SK-N-SH (cell line): ENCODE results near the gene VOPP1. TPM values are rescaled to one million over a fixed set of nuclear protein-coding genes. Genes with fewer than 3 reads are reported as not detected.
A peak's percentile ranks its signal among the peaks of the same experiment; 100 is the strongest.

Source experiments
- CTCF ChIA-PET: fragments of 300-600, 350-600 bp; formaldehyde crosslinking; extraction: SDS; loops from one replicate; lab custom pipeline; 2021; lab: Yijun Ruan, JAX
- POLR2A ChIA-PET: fragments of 350-600 bp; sonication (Branson Sonifier 250); formaldehyde crosslinking; extraction: SDS; loops from one replicate; lab custom pipeline; 2020; ENCODE audit warnings: antibody characterized with exemption, inconsistent platforms; lab: Yijun Ruan, JAX
- DNase-seq: peaks from one replicate; pipeline ENCODE4 v3.0.0; 2012
- H2AFZ ChIP-seq: fragments of 200-600 bp; sonication (generic); 2 replicates; pipeline ENCODE4 v1.8.1; 2016; ENCODE audit warnings: antibody characterized with exemption, mild to moderate bottlenecking, low read depth
- H3F3A ChIP-seq: fragments of 200-600 bp; sonication (generic); replicated peaks from 2 replicates; pipeline ENCODE3; 2016; ENCODE audit warnings: antibody characterized with exemption, mild to moderate bottlenecking; ENCODE audit not compliant: insufficient read depth
- H3K27ac ChIP-seq, 2 experiments: fragments of 200-500 bp in 1 of 2; fragments of 200-600 bp in 1 of 2; sonication (Bioruptor generic) in 1 of 2; sonication (generic), shearing (Covaris generic) in 1 of 2; 2 replicates each; pipeline versions ENCODE4 v1.5.1 to v1.6.1; 2014 to 2016; ENCODE audit warnings: low read depth in 2 of 2, inconsistent platforms in 1 of 2, low read length in 1 of 2, mild to moderate bottlenecking in 1 of 2, mixed read lengths in 1 of 2
- H3K27me3 ChIP-seq: fragments of 200-600 bp; sonication (generic), shearing (Covaris generic); 2 replicates; pipeline ENCODE4 v1.6.1; 2016; ENCODE audit warnings: mixed run types; ENCODE audit not compliant: insufficient read depth
- H3K36me3 ChIP-seq, 2 experiments: fragments of 200-500 bp in 1 of 2; fragments of 200-600 bp in 1 of 2; sonication (Bioruptor generic) in 1 of 2; sonication (generic) in 1 of 2; replicated peaks in 1 of 2; 2 replicates each; pipeline versions ENCODE3 to v1.5.1; 2014 to 2016; ENCODE audit warnings: low read length in 1 of 2, mild to moderate bottlenecking in 1 of 2; ENCODE audit not compliant: insufficient read depth in 2 of 2, control insufficient read depth in 1 of 2
- H3K4me1 ChIP-seq, 2 experiments: fragments of 200-500 bp in 1 of 2; fragments of 200-600 bp in 1 of 2; sonication (Bioruptor generic) in 1 of 2; sonication (generic), shearing (Covaris generic) in 1 of 2; 2 replicates each; pipeline versions ENCODE4 v1.5.1 to v1.6.1; 2014 to 2016; ENCODE audit warnings: low read depth in 1 of 2, low read length in 1 of 2, mixed run types in 1 of 2; ENCODE audit not compliant: insufficient read depth in 2 of 2, control insufficient read depth in 1 of 2
- H3K4me2 ChIP-seq: fragments of 200-600 bp; sonication (generic), shearing (Covaris generic); 2 replicates; pipeline ENCODE4 v1.6.1; 2017; ENCODE audit warnings: mixed run types
- H3K4me3 ChIP-seq, 2 experiments: fragments of 200-500 bp in 1 of 2; fragments of 200-600 bp in 1 of 2; sonication (Bioruptor generic) in 1 of 2; sonication (generic), shearing (Covaris generic) in 1 of 2; 2 replicates each; pipeline versions ENCODE4 v1.5.1 to v1.8.1; 2014 to 2016; ENCODE audit warnings: low read depth in 2 of 2, inconsistent platforms in 1 of 2, low read length in 1 of 2, mild to moderate bottlenecking in 1 of 2, mixed read lengths in 1 of 2, moderate library complexity in 1 of 2
- H3K79me2 ChIP-seq: fragments of 200-600 bp; sonication (generic); 2 replicates; pipeline ENCODE4 v1.8.1; 2017; ENCODE audit warnings: mild to moderate bottlenecking; ENCODE audit not compliant: insufficient read depth
- H3K9ac ChIP-seq: fragments of 200-600 bp; sonication (generic); 2 replicates; pipeline ENCODE4 v1.6.1; 2017; ENCODE audit warnings: mixed run types
- H3K9me2 ChIP-seq: fragments of 200-600 bp; sonication (generic); 2 replicates; pipeline ENCODE4 v1.6.1; 2017; ENCODE audit warnings: mixed run types
- H3K9me3 ChIP-seq: fragments of 200-600 bp; sonication (generic); 2 replicates; pipeline ENCODE4 v1.6.1; 2017; ENCODE audit warnings: mixed run types, mild to moderate bottlenecking, moderate library complexity
- H4K20me1 ChIP-seq: fragments of 200-600 bp; sonication (generic); 2 replicates; pipeline ENCODE4 v1.6.1; 2017; ENCODE audit warnings: mild to moderate bottlenecking, mixed run types; ENCODE audit not compliant: insufficient read depth
- CHD2 ChIP-seq: fragments of 150-350 bp; IDR thresholded peaks from 2 replicates; pipeline ENCODE4 v1.6.1; 2018; ENCODE audit warnings: low read length; ENCODE audit not compliant: partially characterized antibody
- CTCF ChIP-seq: fragments of 200-600 bp; sonication (generic); IDR thresholded peaks from 2 replicates; pipeline ENCODE4 v1.6.1; 2017; ENCODE audit warnings: antibody characterized with exemption, mild to moderate bottlenecking, moderate library complexity
- ELF1 ChIP-seq: IDR thresholded peaks from 2 replicates; pipeline ENCODE4 v1.4.0; 2012
- EZH2phosphoT487 ChIP-seq: fragments of 200-600 bp; sonication (generic); IDR thresholded peaks from 2 replicates; pipeline ENCODE4 v1.6.1; 2017; ENCODE audit warnings: low read depth, mixed run types, mild to moderate bottlenecking, antibody characterized with exemption, moderate library complexity, borderline replicate concordance
- IRF3 ChIP-seq: fragments of 150-350 bp; IDR thresholded peaks from 2 replicates; pipeline ENCODE4 v1.6.1; 2016; ENCODE audit warnings: mild to moderate bottlenecking, low read depth, low read length
- JUND ChIP-seq: IDR thresholded peaks from 2 replicates; pipeline ENCODE4 v1.4.0; 2012
- MXI1 ChIP-seq: IDR thresholded peaks from 2 replicates; pipeline ENCODE4 v1.6.1; 2012; ENCODE audit warnings: mild to moderate bottlenecking, low read depth, low read length, improper control_type of control experiment
- RAD21 ChIP-seq: IDR thresholded peaks from 2 replicates; pipeline ENCODE4 v1.6.1; 2012; ENCODE audit warnings: mild to moderate bottlenecking, low read length
- RCOR1 ChIP-seq: fragments of 150-350 bp; IDR thresholded peaks from 2 replicates; pipeline ENCODE4 v1.6.1; 2017; ENCODE audit warnings: antibody characterized with exemption, low read length
- RFX5 ChIP-seq: IDR thresholded peaks from 2 replicates; pipeline ENCODE4 v1.6.1; 2012; ENCODE audit warnings: mild to moderate bottlenecking, improper control_type of control experiment, low read length
- RXRA ChIP-seq: IDR thresholded peaks from 2 replicates; pipeline ENCODE4 v1.4.0; 2012; ENCODE audit warnings: low read depth, mild to moderate bottlenecking, borderline replicate concordance
- SIN3A ChIP-seq: IDR thresholded peaks from 2 replicates; pipeline ENCODE4 v1.6.1; 2012; ENCODE audit warnings: low read depth, mild to moderate bottlenecking, low read length, moderate library complexity, borderline replicate concordance
- TAF1 ChIP-seq: IDR thresholded peaks from 2 replicates; pipeline ENCODE4 v1.6.1; 2012; ENCODE audit warnings: low read depth, mild to moderate bottlenecking, low read length, moderate library complexity, borderline replicate concordance
- USF2 ChIP-seq: fragments of 150-350 bp; IDR thresholded peaks from 2 replicates; pipeline ENCODE4 v1.6.1; 2017; ENCODE audit warnings: antibody characterized with exemption, low read length, low read depth, borderline replicate concordance
- YY1 ChIP-seq: IDR thresholded peaks from 2 replicates; pipeline ENCODE4 v1.4.0; 2012; ENCODE audit warnings: low read depth, mild to moderate bottlenecking
- WGBS: methylation state at CpG from one replicate; pipeline ENCODE4 v1.1.6; 2017; ENCODE audit warnings: low lambda C conversion rate; 5-methylcytosine and 5-hydroxymethylcytosine counted together
- polyA plus RNA-seq, 3 experiments: library from polyadenylated mRNA; depleted of rRNA; stranded (reverse); fragments of >200 nt; gene quantifications; 2 replicates each; pipeline ENCODE4 v1.2.3, GENCODE V29; 2012

The VOPP1 gene
- polyA plus RNA-seq, 1 of the 3 experiments (the other 2 are of a cell fraction) = 69.5 TPM

DNA sequence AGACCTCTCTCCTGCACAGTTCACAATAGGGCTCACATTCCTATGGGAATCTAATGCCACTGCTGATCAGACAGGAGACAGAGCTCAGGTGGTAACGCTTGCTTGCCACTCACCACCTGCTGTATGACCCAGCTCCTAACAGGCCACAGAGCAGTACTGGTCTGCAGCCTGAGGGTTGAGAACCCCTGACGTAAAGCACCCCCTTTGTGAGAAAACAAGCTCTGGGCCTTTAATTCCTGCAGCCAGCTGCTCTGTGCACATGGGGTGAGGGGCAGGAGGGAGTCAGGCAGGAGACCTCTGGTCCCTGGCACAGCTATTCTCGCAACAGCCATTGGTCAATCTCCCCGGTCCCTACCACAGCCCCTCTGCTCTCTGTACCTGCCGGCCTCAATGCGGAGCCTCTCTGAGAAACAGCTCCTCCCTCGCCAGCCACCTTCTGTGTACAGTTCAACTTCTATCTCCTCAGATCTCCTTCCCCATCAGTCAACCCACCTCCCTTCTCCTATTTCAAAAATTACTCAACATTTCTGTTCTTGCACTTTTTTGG, 105.2 kb downstream of the VOPP1 start:
- H4K20me1 ChIP-seq = no peaks in the 10 kb centered on the region
- H3K79me2 ChIP-seq = peaks cover 4% of the 10 kb centered on the region; the same call in 1 of the 2 replicates
- no peak overlapping the region for H3K27ac ChIP-seq
- H3K27me3 ChIP-seq = no peaks in the 10 kb centered on the region
- peaks cover 17 to 60% of the 10 kb centered on the region in 2 experiments for H3K36me3 ChIP-seq
- no peak overlapping the region for H3K9ac ChIP-seq
- DNase-seq = peak; percentile 3
- H3K4me3 ChIP-seq = no peak overlapping the region
- no peak overlapping the region for H2AFZ ChIP-seq
- TF ChIP-seq RXRA = no peak
- TF ChIP-seq, all 33 proteins: peak for 0
- H3K9me3 ChIP-seq = peaks cover 6% of the 10 kb centered on the region; the same call in 1 of the 2 replicates
- H3K4me2 ChIP-seq = no peak overlapping the region
- POLR2A ChIA-PET = no interaction called here
- H3K9me2 ChIP-seq = no peaks in the 10 kb centered on the region
- WGBS = 97% methylated on average over 7 of the region's 7 CpGs
- peaks cover 4% of the 10 kb centered on the region for H3F3A ChIP-seq
- CTCF ChIA-PET = interaction anchor here (1.5 kb wide), 1 partner anchor 131 kb away, joined by 3 read pairs; no protein-coding TSS in a partner anchor
- no peaks in the 10 kb centered on the region for H3K4me1 ChIP-seq

DNA sequence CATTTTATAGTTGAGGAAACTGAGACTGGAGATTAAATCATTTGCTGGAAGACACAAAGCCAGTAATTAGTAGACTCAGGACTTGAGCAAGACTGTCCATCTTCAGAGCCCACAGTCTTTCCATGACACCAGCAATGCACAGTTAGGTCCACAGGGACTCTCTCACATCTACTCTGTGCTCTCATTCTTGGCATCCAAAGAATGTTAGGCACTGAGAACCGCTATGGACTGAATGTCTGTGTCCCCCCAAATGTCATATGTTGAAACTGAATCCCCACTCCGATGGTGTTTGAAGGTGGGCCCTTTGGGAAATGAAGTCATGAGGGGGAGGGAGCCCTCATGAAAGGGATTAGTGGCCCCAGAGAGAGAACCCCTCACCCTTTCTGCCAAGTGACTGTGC, 106.6 kb downstream of the VOPP1 start:
- Histone ChIP-seq H3K9ac (no peak overlapping the region), H3F3A (peaks cover 4% of the 10 kb centered on the region), H4K20me1 (no peaks in the 10 kb centered on the region), H2AFZ (no peak overlapping the region), H3K4me3 (no peak overlapping the region), H3K79me2 (peaks cover 4% of the 10 kb centered on the region; the same call in 1 of the 2 replicates), H3K36me3 (peaks cover 17 to 64% of the 10 kb centered on the region in 2 experiments), H3K4me2 (no peak overlapping the region), H3K27me3 (no peaks in the 10 kb centered on the region), H3K9me3 (peaks cover 6% of the 10 kb centered on the region; the same call in 1 of the 2 replicates), H3K4me1 (no peaks in the 10 kb centered on the region)
- ChIA-PET POLR2A (no interaction called here), CTCF (no interaction called here)
- no peak for DNase-seq
- 97% methylated on average over 2 of the region's 2 CpGs for WGBS
- TF ChIP-seq USF2 = no peak
- no peak for TF ChIP-seq RAD21
- TF ChIP-seq RXRA = no peak
- no peak for TF ChIP-seq ELF1
- no peak for TF ChIP-seq EZH2phosphoT487
- TF ChIP-seq TAF1 = no peak
- no peak for TF ChIP-seq RFX5
- TF ChIP-seq RCOR1 = no peak
- TF ChIP-seq CTCF = no peak
- TF ChIP-seq JUND = no peak
- no peak for TF ChIP-seq SIN3A
- TF ChIP-seq CHD2 = no peak
- TF ChIP-seq MXI1 = no peak
- no peak for TF ChIP-seq IRF3
- no peak for TF ChIP-seq YY1
- TF ChIP-seq, all 33 proteins: peak for 0
- Histone ChIP-seq H3K27ac (no peak overlapping the region), H3K9me2 (no peaks in the 10 kb centered on the region)
